Middle frontal gyrus (tissue), 1 donor: ENCODE results near the gene PTPRC.

Experiments used
- DNase-seq: peaks from one replicate; pipeline ENCODE4 v3.0.0-alpha.2; 2015; ENCODE audit warnings: low spot score; ENCODE audit errors: extremely low spot score

PTPRC gene

DNA sequence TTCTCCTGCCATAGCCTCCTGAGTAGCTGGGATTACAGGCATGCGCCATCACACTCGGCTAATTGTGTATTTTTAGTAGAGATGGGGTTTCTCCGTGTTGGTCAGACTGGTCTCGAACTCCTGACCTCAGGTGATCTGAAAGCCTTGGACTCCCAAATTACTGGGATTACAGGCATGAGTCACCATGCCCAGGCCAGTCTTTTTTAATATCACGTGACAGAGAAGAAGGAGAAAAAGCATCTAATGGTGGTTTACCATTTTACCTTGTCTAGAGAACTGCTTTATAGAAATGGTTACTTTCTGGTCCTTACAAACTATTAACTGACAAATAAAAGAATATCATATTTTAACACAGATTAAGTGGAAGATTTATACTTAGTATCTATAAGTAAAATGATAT lies 168.0 kb downstream of the PTPRC start:
- DNase-seq: no peak
